Measurements from ENCODE around the gene GPC6. TPM values are rescaled to one million over a fixed set of nuclear protein-coding genes. Genes with fewer than 3 reads are reported as not detected.

The GPC6 gene
- total and polyA plus RNA-seq, 2 experiments from 2014 or later, result 14.4 to 20.8 TPM

GRCh38 chr13:94351292-94351990, 1124.8 kb downstream of the GPC6 start:
- Histone ChIP-seq H3K79me2 (ENCODE audit: insufficient read depth) (no peaks in the 10 kb centered on the region), H3K4me2 (ENCODE audit: unreplicated experiment) (peak overlapping the region; percentile 84), H3K27ac (peak overlapping the region; percentile 75), H4K20me1 (ENCODE audit: insufficient read depth) (no peaks in the 10 kb centered on the region), H2AFZ (peak overlapping the region; percentile 80), H3K4me3 (peak overlapping the region; percentile 66), H3K4me1 (ENCODE audit: insufficient read depth) (peaks cover 15% of the 10 kb centered on the region), H3K9me2 (ENCODE audit: insufficient read depth) (no peaks in the 10 kb centered on the region), H3K36me3 (ENCODE audit: low read depth) (no peaks in the 10 kb centered on the region), H3K9me3 (ENCODE audit: low read depth) (no peaks in the 10 kb centered on the region), H3K27me3 (replicated peaks; ENCODE audit: insufficient read depth) (no peaks in the 10 kb centered on the region), H3F3A (ENCODE audit: insufficient read depth) (peaks cover 20% of the 10 kb centered on the region; the same call in 1 of the 2 replicates), H3K9ac (peak overlapping the region; percentile 61)
- 20 to 22% methylated on average over 5 of the region's 5 CpGs for WGBS, 2 experiments (ENCODE audit: low coverage in 1 of 2, low lambda C conversion rate in 2 of 2, missing lambda C conversion rate in 2 of 2)
- no peak for TF ChIP-seq EZH2phosphoT487 (IDR thresholded peaks at IDR 0.05; ENCODE audit: insufficient read depth, low read depth)
- TF ChIP-seq EZH2 (IDR thresholded peaks at IDR 0.05; ENCODE audit: insufficient read depth, poor library complexity, severe bottlenecking), result no peak
- peak; percentile 86 for DNase-seq
- in situ Hi-C loops (cut with MboI), result loop anchor here (25.0 kb wide), 2 partner anchors 1114 to 1389 kb away; partner anchors contain the start of gene GPC6

- Histone ChIP-seq H3K4me3 (no peak overlapping the region), H3F3A (ENCODE audit: insufficient read depth) (peaks cover 20% of the 10 kb centered on the region; the same call in 1 of the 2 replicates), H3K27ac (peak overlapping the region; percentile 75), H3K4me1 (ENCODE audit: insufficient read depth) (peaks cover 15% of the 10 kb centered on the region), H2AFZ (no peak overlapping the region), H3K36me3 (ENCODE audit: low read depth) (no peaks in the 10 kb centered on the region), H3K4me2 (ENCODE audit: unreplicated experiment) (peak overlapping the region; percentile 84), H3K9ac (peak overlapping the region; percentile 61; the same call in 1 of the 2 replicates), H3K9me2 (ENCODE audit: insufficient read depth) (no peaks in the 10 kb centered on the region), H3K79me2 (ENCODE audit: insufficient read depth) (no peaks in the 10 kb centered on the region), H3K9me3 (ENCODE audit: low read depth) (no peaks in the 10 kb centered on the region), H4K20me1 (ENCODE audit: insufficient read depth) (no peaks in the 10 kb centered on the region), H3K27me3 (replicated peaks; ENCODE audit: insufficient read depth) (no peaks in the 10 kb centered on the region)
- WGBS, 2 experiments (ENCODE audit: low coverage in 1 of 2, low lambda C conversion rate in 2 of 2, missing lambda C conversion rate in 2 of 2), result 89 to 97% methylated on average over 3 of the region's 3 CpGs
- peak; percentile 24 for DNase-seq
- in situ Hi-C loops (cut with MboI), result loop anchor here (25.0 kb wide), 2 partner anchors 1115 to 1390 kb away; partner anchors contain the start of gene GPC6
- TF ChIP-seq EZH2 (IDR thresholded peaks at IDR 0.05; ENCODE audit: insufficient read depth, poor library complexity, severe bottlenecking), result no peak
- TF ChIP-seq EZH2phosphoT487 (IDR thresholded peaks at IDR 0.05; ENCODE audit: insufficient read depth, low read depth), result no peak
Measured at GRCh38 chr13:94352057-94352456, 1125.5 kb downstream of the GPC6 start.

GRCh38 chr13:94353167-94353710, 1126.6 kb downstream of the GPC6 start:
- Histone ChIP-seq H3K9me2 (ENCODE audit: insufficient read depth) (no peaks in the 10 kb centered on the region), H3K27ac (no peak overlapping the region), H2AFZ (no peak overlapping the region), H3K4me3 (no peak overlapping the region), H4K20me1 (ENCODE audit: insufficient read depth) (no peaks in the 10 kb centered on the region), H3K9me3 (ENCODE audit: low read depth) (no peaks in the 10 kb centered on the region), H3K4me1 (ENCODE audit: insufficient read depth) (peaks cover 15% of the 10 kb centered on the region), H3K9ac (no peak overlapping the region), H3K27me3 (replicated peaks; ENCODE audit: insufficient read depth) (no peaks in the 10 kb centered on the region), H3F3A (ENCODE audit: insufficient read depth) (peaks cover 20% of the 10 kb centered on the region; the same call in 1 of the 2 replicates), H3K36me3 (ENCODE audit: low read depth) (no peaks in the 10 kb centered on the region), H3K4me2 (ENCODE audit: unreplicated experiment) (no peak overlapping the region), H3K79me2 (ENCODE audit: insufficient read depth) (no peaks in the 10 kb centered on the region)
- TF ChIP-seq EZH2phosphoT487 (IDR thresholded peaks at IDR 0.05; ENCODE audit: insufficient read depth, low read depth) (no peak), EZH2 (IDR thresholded peaks at IDR 0.05; ENCODE audit: insufficient read depth, poor library complexity, severe bottlenecking) (no peak)
- no peak for DNase-seq
- WGBS, 2 experiments (ENCODE audit: low coverage in 1 of 2, low lambda C conversion rate in 2 of 2, missing lambda C conversion rate in 2 of 2), result 98% methylated on average over 8 of the region's 8 CpGs
- in situ Hi-C loops (cut with MboI), result loop anchor here (25.0 kb wide), 2 partner anchors 1116 to 1391 kb away; partner anchors contain the start of gene GPC6

GRCh38 chr13:94359875-94360274, 1133.3 kb downstream of the GPC6 start:
- TF ChIP-seq EZH2 (IDR thresholded peaks at IDR 0.05; ENCODE audit: insufficient read depth, poor library complexity, severe bottlenecking) (no peak), EZH2phosphoT487 (IDR thresholded peaks at IDR 0.05; ENCODE audit: insufficient read depth, low read depth) (no peak)
- Histone ChIP-seq H3F3A (ENCODE audit: insufficient read depth) (no peaks in the 10 kb centered on the region), H3K9me2 (ENCODE audit: insufficient read depth) (no peaks in the 10 kb centered on the region), H3K4me3 (no peak overlapping the region), H3K27me3 (replicated peaks; ENCODE audit: insufficient read depth) (no peaks in the 10 kb centered on the region), H3K27ac (no peak overlapping the region), H3K36me3 (ENCODE audit: low read depth) (no peaks in the 10 kb centered on the region), H3K4me1 (ENCODE audit: insufficient read depth) (no peaks in the 10 kb centered on the region), H3K9ac (no peak overlapping the region), H3K4me2 (ENCODE audit: unreplicated experiment) (no peak overlapping the region), H3K9me3 (ENCODE audit: low read depth) (no peaks in the 10 kb centered on the region), H2AFZ (no peak overlapping the region), H4K20me1 (ENCODE audit: insufficient read depth) (no peaks in the 10 kb centered on the region), H3K79me2 (ENCODE audit: insufficient read depth) (no peaks in the 10 kb centered on the region)
- DNase-seq, result no peak
- in situ Hi-C loops (cut with MboI), result loop anchor here (25.0 kb wide), 2 partner anchors 1123 to 1398 kb away; partner anchors contain the start of gene GPC6

Measured in GM23248 (cell line).